Measurements from ENCODE around the gene FNBP1L. TPM values are rescaled to one million over a fixed set of nuclear protein-coding genes. Genes with fewer than 3 reads are reported as not detected.
A peak's percentile ranks its signal among the peaks of the same experiment; 100 is the strongest.

Gene FNBP1L
- total RNA-seq, 1 donor from 2014 or later, result 251 TPM

DNA sequence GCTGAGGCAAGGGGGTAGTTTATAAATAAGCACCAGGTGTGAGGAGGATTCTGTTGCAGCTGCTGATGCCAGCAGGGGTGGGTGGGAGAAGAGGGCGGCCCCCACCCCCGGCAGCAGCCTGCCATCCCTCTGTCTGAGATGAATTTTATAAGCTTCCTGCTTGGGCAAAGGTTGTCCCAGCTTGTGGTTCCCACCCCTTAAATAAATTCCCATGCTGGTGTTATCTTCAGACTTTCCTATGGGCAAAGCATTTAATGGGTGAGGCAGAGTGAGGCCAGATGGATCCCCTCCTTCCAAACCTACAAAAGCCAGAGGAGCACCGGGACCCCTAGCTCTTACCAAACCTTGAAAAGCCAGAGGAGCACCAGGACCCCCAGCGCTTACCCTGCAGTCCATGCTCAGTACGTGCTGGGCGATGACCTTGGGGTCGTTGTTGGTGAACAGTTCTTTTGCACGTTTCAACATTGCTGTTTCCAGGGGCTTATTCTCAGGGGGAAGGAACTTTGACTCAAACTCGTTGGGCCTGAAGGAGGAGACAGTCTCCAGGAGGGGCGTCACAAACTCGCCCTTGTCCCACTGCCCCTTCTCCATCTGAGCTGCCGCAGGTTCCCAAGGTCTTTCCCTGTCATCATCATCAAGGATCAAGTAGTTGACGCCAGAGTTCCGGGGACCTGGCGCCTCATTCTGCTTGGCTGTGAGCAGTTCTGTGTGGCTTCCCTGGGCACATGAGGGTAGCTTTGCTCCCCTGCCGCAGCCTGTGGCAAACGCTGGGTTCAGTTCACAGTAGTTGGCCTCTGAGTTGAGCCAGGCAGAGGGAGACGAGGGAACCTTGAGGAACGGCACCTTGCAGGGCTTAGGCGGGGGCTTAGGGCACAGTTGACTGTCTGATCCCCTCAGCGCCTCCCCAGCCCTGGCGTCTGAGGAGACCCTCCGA, 134.3 kb downstream of the FNBP1L start:
- Mint-ChIP-seq H3K36me3 (ENCODE audit: unreplicated experiment) (no peaks in the 10 kb centered on the region), H3K4me3 (ENCODE audit: unreplicated experiment) (no peak overlapping the region), H3K27me3 (ENCODE audit: unreplicated experiment) (peaks cover 2% of the 10 kb centered on the region), H3K4me1 (ENCODE audit: low read depth, unreplicated experiment) (peaks cover 23% of the 10 kb centered on the region), H3K27ac (ENCODE audit: unreplicated experiment) (no peak overlapping the region), H3K9me3 (ENCODE audit: unreplicated experiment) (peaks cover 6% of the 10 kb centered on the region)
- TF ChIP-seq CTCF (IDR thresholded peaks at IDR 0.05; ENCODE audit: partially characterized antibody, unreplicated experiment), result no peak
- DNase-seq, result no peak

DNA sequence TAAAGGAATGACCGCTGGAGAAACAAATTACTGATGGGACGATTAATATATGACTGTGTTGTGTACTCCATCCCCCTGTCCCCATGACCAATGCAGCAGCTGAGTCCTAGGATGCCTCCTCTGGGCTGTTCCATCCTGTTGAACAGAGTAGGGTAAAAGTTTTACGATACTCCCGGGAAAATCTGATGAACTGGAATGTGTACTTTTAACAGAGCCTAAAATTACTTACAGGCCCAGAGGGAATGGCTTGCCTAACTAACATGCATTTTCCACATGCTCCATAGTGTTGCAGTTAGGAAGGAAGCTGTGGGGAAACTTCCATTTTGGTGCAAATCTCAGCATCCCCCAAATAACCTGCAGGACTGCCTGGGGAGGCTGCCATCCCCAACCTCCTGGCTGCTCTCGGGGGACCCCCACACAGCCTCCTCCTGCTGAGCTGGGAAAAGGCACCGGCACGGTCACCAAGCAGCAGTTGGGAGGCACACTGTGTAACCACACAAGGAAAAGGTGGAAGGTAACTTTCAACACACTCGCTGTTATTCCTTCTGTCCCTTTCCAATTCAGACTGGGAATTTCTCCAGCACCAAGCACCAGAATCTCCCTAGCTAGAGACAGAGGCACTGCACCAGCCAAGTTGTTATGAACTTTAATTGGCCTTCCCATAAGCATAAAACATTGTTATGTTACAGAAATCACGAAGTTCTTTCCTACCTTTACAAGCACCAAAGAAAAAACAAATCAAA, 136.5 kb downstream of the FNBP1L start:
- H3K4me1 Mint-ChIP-seq (ENCODE audit: low read depth, unreplicated experiment), result peaks cover 32% of the 10 kb centered on the region
- DNase-seq, result no peak
- no peaks in the 10 kb centered on the region for H3K36me3 Mint-ChIP-seq (ENCODE audit: unreplicated experiment)
- no peak overlapping the region for H3K27ac Mint-ChIP-seq (ENCODE audit: unreplicated experiment)
- peaks cover 6% of the 10 kb centered on the region for H3K9me3 Mint-ChIP-seq (ENCODE audit: unreplicated experiment)
- peaks cover 2% of the 10 kb centered on the region for H3K27me3 Mint-ChIP-seq (ENCODE audit: unreplicated experiment)
- H3K4me3 Mint-ChIP-seq (ENCODE audit: unreplicated experiment), result no peak overlapping the region
- TF ChIP-seq CTCF (IDR thresholded peaks at IDR 0.05; ENCODE audit: partially characterized antibody, unreplicated experiment), result no peak

- H3K36me3 Mint-ChIP-seq (ENCODE audit: unreplicated experiment), result no peaks in the 10 kb centered on the region
- no peak for DNase-seq
- no peak overlapping the region for H3K4me3 Mint-ChIP-seq (ENCODE audit: unreplicated experiment)
- H3K9me3 Mint-ChIP-seq (ENCODE audit: unreplicated experiment), result peaks cover 6% of the 10 kb centered on the region
- no peak overlapping the region for H3K27ac Mint-ChIP-seq (ENCODE audit: unreplicated experiment)
- TF ChIP-seq CTCF (IDR thresholded peaks at IDR 0.05; ENCODE audit: partially characterized antibody, unreplicated experiment), result no peak
- H3K4me1 Mint-ChIP-seq (ENCODE audit: low read depth, unreplicated experiment), result peaks cover 32% of the 10 kb centered on the region
- no peaks in the 10 kb centered on the region for H3K27me3 Mint-ChIP-seq (ENCODE audit: unreplicated experiment)
These were observed 137.4 kb downstream of the FNBP1L start for GRCh38 chr1:93585059-93585966.

DNA sequence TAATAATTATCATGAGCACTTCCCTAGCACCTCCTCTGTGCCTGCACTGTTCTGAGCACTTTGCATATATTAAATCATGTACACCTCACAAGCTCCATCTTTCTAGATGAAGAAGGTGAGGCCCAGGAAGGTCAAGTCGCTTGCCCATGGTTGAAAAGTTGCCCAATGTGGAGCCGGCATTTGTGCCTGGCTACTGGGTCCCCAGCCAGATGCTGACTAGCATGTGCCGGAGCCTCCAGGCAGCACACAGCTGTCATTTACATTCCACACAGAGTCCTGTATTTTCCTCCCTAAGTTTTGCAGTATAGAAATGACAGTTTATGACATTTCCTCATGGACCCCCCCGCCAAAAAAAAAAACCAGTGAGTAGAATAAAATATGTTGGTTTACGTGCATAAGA, 139.4 kb downstream of the FNBP1L start:
- peak overlapping the region; percentile 64 for H3K27ac Mint-ChIP-seq (ENCODE audit: unreplicated experiment)

More for the DNA sequence above, 139.4 kb downstream of the FNBP1L start:
- Mint-ChIP-seq H3K36me3 (ENCODE audit: unreplicated experiment) (no peaks in the 10 kb centered on the region), H3K4me1 (ENCODE audit: low read depth, unreplicated experiment) (peaks cover 42% of the 10 kb centered on the region), H3K27me3 (ENCODE audit: unreplicated experiment) (no peaks in the 10 kb centered on the region), H3K4me3 (ENCODE audit: unreplicated experiment) (no peak overlapping the region), H3K9me3 (ENCODE audit: unreplicated experiment) (peaks cover 6% of the 10 kb centered on the region)
- no peak for TF ChIP-seq CTCF (IDR thresholded peaks at IDR 0.05; ENCODE audit: partially characterized antibody, unreplicated experiment)
- DNase-seq, result no peak

All from glutamatergic neuron (in vitro differentiated cells).